K562 (cell line): ENCODE results near the gene PLPP4.

Experiments
- CREB5 ChIP-seq: fragments of 250-450 bp; sonication (Bioruptor Pico); IDR thresholded peaks from 2 replicates; pipeline ENCODE4 v1.5.0; 2020; ENCODE audit warnings: mild to moderate bottlenecking
- E2F3 ChIP-seq: fragments of 250-450 bp; sonication (Bioruptor Pico); IDR thresholded peaks from 2 replicates; pipeline ENCODE4 v1.4.0; 2020; ENCODE audit warnings: mild to moderate bottlenecking
- KLF16 ChIP-seq: IDR thresholded peaks from 2 replicates; pipeline ENCODE4 v1.6.1; 2016; ENCODE audit warnings: antibody characterized with exemption
- TARDBP ChIP-seq: fragments of 450-650 bp; IDR thresholded peaks from 2 replicates; pipeline ENCODE4 v1.6.1; 2016
- TCF7 ChIP-seq: sonication (generic); IDR thresholded peaks from 2 replicates; pipeline ENCODE4 v1.6.1; 2016; ENCODE audit warnings: antibody characterized with exemption, borderline replicate concordance
- TEAD2 ChIP-seq: fragments of 450-650 bp; IDR thresholded peaks from 2 replicates; pipeline ENCODE4 v1.6.1; 2016; ENCODE audit warnings: missing genetic modification characterization, control low read depth, missing compliant biosample characterization
- ZNF146 ChIP-seq: IDR thresholded peaks from one replicate; pipeline ENCODE4 v1.6.1; 2018; ENCODE audit warnings: missing compliant biosample characterization; ENCODE audit not compliant: unreplicated experiment
- ZNF740 ChIP-seq, 3 experiments: fragments of 200-800 bp in 1 of 3; sonication (Bioruptor generic) in 1 of 3; sonication (generic) in 1 of 3; formaldehyde crosslinking in 1 of 3; IDR thresholded peaks; 2 replicates each; pipeline versions ENCODE4 v1.6.1 to v1.8.0; 2016 to 2022; ENCODE audit warnings: mild to moderate bottlenecking in 2 of 3, missing compliant biosample characterization in 2 of 3, missing genetic modification characterization in 2 of 3, missing genetic modification reagents in 1 of 3

- TF ChIP-seq TEAD2 (tag) (no peak), TARDBP (no peak), CREB5 (CRISPR knock-in tag) (no peak), E2F3 (CRISPR knock-in tag) (no peak), ZNF146 (no peak), TCF7 (no peak), KLF16 (no peak), ZNF740 (CRISPR knock-in tag; IDR thresholded peaks at IDR 0.05) (no peak), ZNF740 (tag; IDR thresholded peaks at IDR 0.05) (no peak)
Observed at GRCh38 chr10:120480848-120481247, 23.8 kb downstream of the PLPP4 start.
